ENCODE results near the gene APOC1.
A peak's percentile ranks its signal among the peaks of the same experiment; 100 is the strongest.

Gene APOC1

GRCh38 chr19:44943801-44944249, 29.4 kb downstream of the APOC1 start:
- DNase-seq (ENCODE audit: low spot score): peak; percentile 92
- in situ Hi-C loops (cut with MboI; ENCODE audit: low sequenced_read_pairs, unreplicated experiment): no loop called here

GRCh38 chr19:44947041-44947581, 32.7 kb downstream of the APOC1 start:
- in situ Hi-C loops (cut with MboI; ENCODE audit: low sequenced_read_pairs, unreplicated experiment): no loop called here

More at GRCh38 chr19:44943801-44944249, 29.4 kb downstream of the APOC1 start:
- no peak for TF ChIP-seq CTCF (IDR thresholded peaks at IDR 0.05; ENCODE audit: borderline replicate concordance, control extremely low read depth, extremely low read depth, insufficient read depth, missing control alignments)

GRCh38 chr19:44948237-44948636, 33.8 kb downstream of the APOC1 start:
- no peak for DNase-seq (ENCODE audit: low spot score)
- no peak for TF ChIP-seq CTCF (IDR thresholded peaks at IDR 0.05; ENCODE audit: borderline replicate concordance, control extremely low read depth, extremely low read depth, insufficient read depth, missing control alignments)
- in situ Hi-C loops (cut with MboI; ENCODE audit: low sequenced_read_pairs, unreplicated experiment): no loop called here

More at GRCh38 chr19:44947041-44947581, 32.7 kb downstream of the APOC1 start:
- TF ChIP-seq CTCF (IDR thresholded peaks at IDR 0.05; ENCODE audit: borderline replicate concordance, control extremely low read depth, extremely low read depth, insufficient read depth, missing control alignments): no peak
- DNase-seq (ENCODE audit: low spot score): no peak

GRCh38 chr19:44948763-44949374, 34.5 kb downstream of the APOC1 start:
- in situ Hi-C loops (cut with MboI; ENCODE audit: low sequenced_read_pairs, unreplicated experiment): no loop called here
- no peak for TF ChIP-seq CTCF (IDR thresholded peaks at IDR 0.05; ENCODE audit: borderline replicate concordance, control extremely low read depth, extremely low read depth, insufficient read depth, missing control alignments)
- no peak for DNase-seq (ENCODE audit: low spot score)

GRCh38 chr19:44949550-44949949, 35.1 kb downstream of the APOC1 start:
- DNase-seq (ENCODE audit: low spot score): no peak
- no peak for TF ChIP-seq CTCF (IDR thresholded peaks at IDR 0.05; ENCODE audit: borderline replicate concordance, control extremely low read depth, extremely low read depth, insufficient read depth, missing control alignments)
- in situ Hi-C loops (cut with MboI; ENCODE audit: low sequenced_read_pairs, unreplicated experiment): no loop called here

- peak; percentile 82 for DNase-seq (ENCODE audit: low spot score)
- in situ Hi-C loops (cut with MboI; ENCODE audit: low sequenced_read_pairs, unreplicated experiment): loop anchor here (10.0 kb wide), 1 partner anchor 167 kb away; no protein-coding TSS in a partner anchor
- peak; percentile 79 for TF ChIP-seq CTCF (IDR thresholded peaks at IDR 0.05; ENCODE audit: borderline replicate concordance, control extremely low read depth, extremely low read depth, insufficient read depth, missing control alignments)
These were observed 37.1 kb downstream of the APOC1 start for GRCh38 chr19:44951179-44952159.
